RCC 7860 (cell line): ENCODE measurements around the gene CLCA2.
"Not testable (repeated sequence)": the region's sequence is repeated elsewhere in the genome, so short reads cannot be mapped to it uniquely, and the experiment has no call there.

Experiments used
- DNase-seq: peaks from one replicate; pipeline ENCODE4 v3.0.0-alpha.2; 2015; ENCODE audit warnings: low spot score
- FAIRE-seq: peaks from 2 replicates; lab custom pipeline; 2012; peaks lifted over from hg19 to GRCh38; lab: Jason Lieb, UNC

Gene CLCA2

GRCh38 chr1:86472152-86472551, 48.2 kb downstream of the CLCA2 start:
- FAIRE-seq (no peak), DNase-seq (no peak)

- DNase-seq (no peak), FAIRE-seq (no peak)
Observed at GRCh38 chr1:86472767-86473166, 48.8 kb downstream of the CLCA2 start.

GRCh38 chr1:86477256-86477655, 53.3 kb downstream of the CLCA2 start:
- DNase-seq (no peak), FAIRE-seq (no peak)

GRCh38 chr1:86477682-86478081, 53.7 kb downstream of the CLCA2 start:
- no peak for FAIRE-seq
- no peak for DNase-seq

GRCh38 chr1:86478416-86479156, 54.6 kb downstream of the CLCA2 start:
- DNase-seq = no peak
- no peak for FAIRE-seq

GRCh38 chr1:86481966-86482365, 58.0 kb downstream of the CLCA2 start:
- FAIRE-seq (no peak), DNase-seq (no peak)

GRCh38 chr1:86487131-86487810, 63.3 kb downstream of the CLCA2 start:
- DNase-seq (no peak), FAIRE-seq (no peak)

GRCh38 chr1:86487811-86488141, 63.8 kb downstream of the CLCA2 start:
- DNase-seq (no peak), FAIRE-seq (no peak)

- no peak for DNase-seq
- no peak for FAIRE-seq
Observed at GRCh38 chr1:86489242-86489878, 65.4 kb downstream of the CLCA2 start.

GRCh38 chr1:86491171-86491950, 67.4 kb downstream of the CLCA2 start:
- FAIRE-seq (no peak), DNase-seq (no peak)

GRCh38 chr1:86498281-86498680, 74.3 kb downstream of the CLCA2 start:
- no peak for FAIRE-seq
- DNase-seq = no peak

- DNase-seq (peak; percentile 56), FAIRE-seq (peak; percentile 79)
Observed at GRCh38 chr1:86499987-86500593, 76.1 kb downstream of the CLCA2 start.

GRCh38 chr1:86500714-86501113, 76.7 kb downstream of the CLCA2 start:
- no peak for DNase-seq
- no peak for FAIRE-seq

GRCh38 chr1:86502125-86502646, 78.2 kb downstream of the CLCA2 start:
- not testable (repeated sequence) for DNase-seq, FAIRE-seq

GRCh38 chr1:86502721-86503405, 78.9 kb downstream of the CLCA2 start:
- DNase-seq = no peak
- no peak for FAIRE-seq

GRCh38 chr1:86503406-86504136, 79.6 kb downstream of the CLCA2 start:
- DNase-seq = no peak
- no peak for FAIRE-seq

- DNase-seq (no peak), FAIRE-seq (no peak)
Observed at GRCh38 chr1:86504137-86504479, 80.1 kb downstream of the CLCA2 start.

- FAIRE-seq (no peak), DNase-seq (no peak)
Observed at GRCh38 chr1:86504895-86505563, 81.1 kb downstream of the CLCA2 start.

GRCh38 chr1:86505564-86505902, 81.6 kb downstream of the CLCA2 start:
- no peak for FAIRE-seq
- no peak for DNase-seq
